Body of pancreas (tissue), 4 donors: ENCODE data around the gene SART1.

Source experiments
- POLR2A ChIP-seq, 3 donors: fragments of 450-650 bp; IDR thresholded peaks; one replicate each; pipeline ENCODE4 v1.6.1; 2016; ENCODE audit warnings: antibody characterized with exemption in 3 of 3, mild to moderate bottlenecking in 2 of 3
- TF ChIP-seq, protein P1 (sequence below), 7 experiments: fragments of 450-650 bp in 4 of 7; fragments of 200-600 bp in 3 of 7; sonication (generic) in 3 of 7; IDR thresholded peaks; one replicate each; pipeline ENCODE4 v1.5.1; 2016 to 2019; ENCODE audit warnings: antibody characterized with exemption in 7 of 7

DNA sequence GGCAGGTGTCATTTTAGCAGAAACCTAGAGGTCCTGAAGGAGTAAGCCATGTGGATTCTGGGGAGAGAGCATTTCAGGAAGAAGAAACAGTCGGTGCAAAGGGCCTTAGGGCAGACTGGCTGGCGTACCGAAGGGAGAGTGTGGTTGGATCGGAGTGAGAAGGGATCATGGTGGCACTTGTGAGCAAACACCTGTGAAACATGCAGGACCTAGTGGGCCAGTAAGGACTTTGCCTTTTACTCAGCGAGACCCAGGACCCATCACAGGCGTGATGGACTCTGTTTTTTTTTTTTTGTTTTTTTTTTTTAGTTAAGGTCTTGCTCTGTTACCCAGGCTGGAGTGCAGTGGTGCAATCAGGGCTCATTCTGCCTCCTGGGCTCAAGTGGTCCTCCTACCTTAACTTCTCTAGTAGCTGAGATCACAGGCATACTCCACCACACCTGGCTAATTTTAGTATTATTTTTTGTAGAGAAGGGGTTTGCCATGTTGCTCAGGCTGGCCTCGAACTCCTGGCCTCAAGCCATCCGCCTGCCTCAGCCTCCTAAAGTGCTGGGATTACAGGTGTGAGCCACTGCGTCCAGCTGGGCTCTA, 19.7 kb upstream of the SART1 start:
- TF ChIP-seq, protein P1, sequence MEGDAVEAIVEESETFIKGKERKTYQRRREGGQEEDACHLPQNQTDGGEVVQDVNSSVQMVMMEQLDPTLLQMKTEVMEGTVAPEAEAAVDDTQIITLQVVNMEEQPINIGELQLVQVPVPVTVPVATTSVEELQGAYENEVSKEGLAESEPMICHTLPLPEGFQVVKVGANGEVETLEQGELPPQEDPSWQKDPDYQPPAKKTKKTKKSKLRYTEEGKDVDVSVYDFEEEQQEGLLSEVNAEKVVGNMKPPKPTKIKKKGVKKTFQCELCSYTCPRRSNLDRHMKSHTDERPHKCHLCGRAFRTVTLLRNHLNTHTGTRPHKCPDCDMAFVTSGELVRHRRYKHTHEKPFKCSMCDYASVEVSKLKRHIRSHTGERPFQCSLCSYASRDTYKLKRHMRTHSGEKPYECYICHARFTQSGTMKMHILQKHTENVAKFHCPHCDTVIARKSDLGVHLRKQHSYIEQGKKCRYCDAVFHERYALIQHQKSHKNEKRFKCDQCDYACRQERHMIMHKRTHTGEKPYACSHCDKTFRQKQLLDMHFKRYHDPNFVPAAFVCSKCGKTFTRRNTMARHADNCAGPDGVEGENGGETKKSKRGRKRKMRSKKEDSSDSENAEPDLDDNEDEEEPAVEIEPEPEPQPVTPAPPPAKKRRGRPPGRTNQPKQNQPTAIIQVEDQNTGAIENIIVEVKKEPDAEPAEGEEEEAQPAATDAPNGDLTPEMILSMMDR (IDR thresholded peaks at IDR 0.05) = no peak
- no peak for TF ChIP-seq POLR2A (IDR thresholded peaks at IDR 0.05)
